CD14-positive monocyte (primary cell): ENCODE data around the gene SLC9A7. TPM values are rescaled to one million over a fixed set of nuclear protein-coding genes. Genes with fewer than 3 reads are reported as not detected.

Experiments used
- DNase-seq, 3 donors: peaks; one replicate each; pipeline ENCODE4 v3.0.0-alpha.2; 2011 to 2022
- H2AFZ ChIP-seq: 2 replicates; pipeline ENCODE4 v1.6.0; 2012; ENCODE audit warnings: mild to moderate bottlenecking, low read depth, low read length, inconsistent platforms; ENCODE audit not compliant: insufficient read depth, poor library complexity, severe bottlenecking
- H3K27ac ChIP-seq, 2 donors: 1 replicate in 1 of 2; 2 replicates in 1 of 2; pipeline ENCODE4 v1.5.1; 2012 to 2013; ENCODE audit warnings: low read length in 2 of 2, control low read depth in 1 of 2, inconsistent platforms in 1 of 2, low read depth in 1 of 2, mild to moderate bottlenecking in 1 of 2
- H3K27me3 ChIP-seq, 2 donors: one replicate each; pipeline versions ENCODE4 v1.6.0 to v1.6.1; 2011 to 2013; ENCODE audit warnings: low read length in 2 of 2; ENCODE audit not compliant: control insufficient read depth in 2 of 2, insufficient read depth in 2 of 2
- H3K36me3 ChIP-seq, 2 donors: replicated peaks in 1 of 2; 1 replicate in 1 of 2; 2 replicates in 1 of 2; pipeline versions ENCODE4 v1.5.1 to v1.6.1; 2012 to 2013; ENCODE audit warnings: low read length in 2 of 2, control low read depth in 1 of 2, inconsistent platforms in 1 of 2, mild to moderate bottlenecking in 1 of 2; ENCODE audit not compliant: insufficient read depth in 2 of 2, control insufficient read depth in 1 of 2
- H3K4me1 ChIP-seq, 2 donors: 1 replicate in 1 of 2; 2 replicates in 1 of 2; pipeline versions ENCODE4 v1.5.1 to v1.6.1; 2012 to 2013; ENCODE audit warnings: low read length in 2 of 2, control low read depth in 1 of 2, inconsistent platforms in 1 of 2, mild to moderate bottlenecking in 1 of 2, moderate library complexity in 1 of 2; ENCODE audit not compliant: insufficient read depth in 2 of 2, control insufficient read depth in 1 of 2
- H3K4me2 ChIP-seq: replicated peaks from 2 replicates; pipeline ENCODE3; 2012; ENCODE audit warnings: low read length, moderate library complexity, mild to moderate bottlenecking; ENCODE audit not compliant: poor library complexity, severe bottlenecking; ENCODE audit errors: extremely low read depth
- H3K4me3 ChIP-seq, 3 experiments: fragments of 200-600 bp in 1 of 3; sonication (generic) in 1 of 3; replicated peaks in 1 of 3; 1 replicate in 2 of 3; 2 replicates in 1 of 3; pipeline ENCODE4 v1.5.1; 2011 to 2013; ENCODE audit warnings: low read length in 3 of 3, mild to moderate bottlenecking in 3 of 3, control low read depth in 2 of 3, low read depth in 2 of 3, inconsistent platforms in 1 of 3, moderate library complexity in 1 of 3
- H3K79me2 ChIP-seq: 2 replicates; pipeline ENCODE4 v1.6.0; 2012; ENCODE audit warnings: mild to moderate bottlenecking, control low read depth, inconsistent platforms, low read length, moderate library complexity; ENCODE audit not compliant: insufficient read depth
- H3K9ac ChIP-seq: 2 replicates; pipeline ENCODE4 v1.6.0; 2017; ENCODE audit warnings: low read length, mild to moderate bottlenecking; ENCODE audit not compliant: insufficient read depth, poor library complexity, severe bottlenecking
- H3K9me3 ChIP-seq, 2 donors: replicated peaks in 1 of 2; 1 replicate in 1 of 2; 2 replicates in 1 of 2; pipeline versions ENCODE4 v1.5.1 to v1.6.1; 2012 to 2013; ENCODE audit warnings: low read length in 2 of 2, control low read depth in 1 of 2; ENCODE audit not compliant: control insufficient read depth in 1 of 2, insufficient read depth in 1 of 2
- H4K20me1 ChIP-seq: 2 replicates; pipeline ENCODE4 v1.6.0; 2012; ENCODE audit warnings: mild to moderate bottlenecking, low read length, control low read depth, moderate library complexity; ENCODE audit not compliant: insufficient read depth
- H3K27ac Mint-ChIP-seq, 7 donors: one replicate each; pipeline ENCODE4 v1.8.0; 2020; ENCODE audit warnings: mild to moderate bottlenecking in 7 of 7, mixed read lengths in 7 of 7, moderate library complexity in 6 of 7, inconsistent platforms in 2 of 7
- H3K27me3 Mint-ChIP-seq, 3 donors: one replicate each; pipeline ENCODE4 v1.8.0; 2021 to 2022; ENCODE audit warnings: low read depth in 3 of 3, mild to moderate bottlenecking in 3 of 3, mixed read lengths in 3 of 3, moderate library complexity in 3 of 3, inconsistent platforms in 1 of 3
- H3K36me3 Mint-ChIP-seq, 2 donors: one replicate each; pipeline ENCODE4 v1.8.0; 2020; ENCODE audit warnings: mixed read lengths in 2 of 2, inconsistent platforms in 1 of 2, mild to moderate bottlenecking in 1 of 2
- H3K4me1 Mint-ChIP-seq: one replicate; pipeline ENCODE4 v1.8.0; 2020; ENCODE audit warnings: mild to moderate bottlenecking, mixed read lengths
- H3K4me3 Mint-ChIP-seq, 2 donors: one replicate each; pipeline ENCODE4 v1.8.0; 2020; ENCODE audit warnings: mild to moderate bottlenecking in 2 of 2, mixed read lengths in 2 of 2, moderate library complexity in 1 of 2
- H3K9me3 Mint-ChIP-seq, 7 donors: one replicate each; pipeline ENCODE4 v1.8.0; 2020 to 2022; ENCODE audit warnings: mixed read lengths in 7 of 7, mild to moderate bottlenecking in 6 of 7, moderate library complexity in 6 of 7, inconsistent platforms in 2 of 7
- WGBS: methylation state at CpG from one replicate; pipeline ENCODE4 v1.1.5; 2013; ENCODE audit warnings: missing lambda C conversion rate; ENCODE audit not compliant: insufficient coverage; 5-methylcytosine and 5-hydroxymethylcytosine counted together
- intact Hi-C, 2 donors: fragments of 100-400 bp; cut with micrococcal nuclease; formaldehyde crosslinking; loops; one replicate each; pipeline versions ENCODE4 v1.15.0 to v1.15.1; 2023
- polyA plus RNA-seq, 3 donors: library from polyadenylated mRNA; depleted of rRNA in 1 of 3; unstranded in 2 of 3; stranded (reverse) in 1 of 3; fragments of 300-500 nt in 2 of 3; fragments of >200 nt in 1 of 3; fragmentation: Illumina TruSeq in 2 of 3; gene quantifications; 1 replicate in 2 of 3; 2 replicates in 1 of 3; pipeline ENCODE4 v1.2.3, GENCODE V29; 2012 to 2021
- TF ChIP-seq, protein P1 (sequence below): fragments of 200-600 bp; IDR thresholded peaks from one replicate; pipeline ENCODE4 v1.8.0; 2022; ENCODE audit warnings: antibody characterized with exemption, mild to moderate bottlenecking

The SLC9A7 gene
- polyA plus RNA-seq, 3 donors = 0.73 to 2.0 (median 1.0) TPM

DNA sequence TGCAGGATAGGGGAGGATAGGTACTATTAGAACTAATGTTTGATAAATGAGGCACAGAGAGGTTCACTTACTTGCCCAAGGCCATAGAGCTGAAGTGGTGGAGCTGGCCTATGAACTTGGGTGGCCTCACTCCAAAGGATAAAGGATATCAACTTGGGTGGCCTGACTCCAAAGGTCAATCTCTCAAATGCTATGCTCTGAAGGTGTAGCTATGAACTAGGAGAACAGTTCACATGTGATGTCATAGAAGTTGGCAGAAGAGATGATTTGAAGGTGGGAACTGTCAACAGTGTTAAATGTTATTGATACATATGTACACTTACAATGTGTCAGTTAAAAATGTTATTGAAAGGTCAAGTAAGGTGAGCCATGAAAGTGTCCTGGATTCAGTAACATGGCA, 191.5 kb downstream of the SLC9A7 start:
- DNase-seq = no peak
- H3K27me3 Mint-ChIP-seq = peaks cover 0 to 8% (median 1%) of the 10 kb centered on the region in 3 donors
- peaks cover 0 to 2% of the 10 kb centered on the region in 2 donors for H3K36me3 Mint-ChIP-seq
- TF ChIP-seq, protein P1, sequence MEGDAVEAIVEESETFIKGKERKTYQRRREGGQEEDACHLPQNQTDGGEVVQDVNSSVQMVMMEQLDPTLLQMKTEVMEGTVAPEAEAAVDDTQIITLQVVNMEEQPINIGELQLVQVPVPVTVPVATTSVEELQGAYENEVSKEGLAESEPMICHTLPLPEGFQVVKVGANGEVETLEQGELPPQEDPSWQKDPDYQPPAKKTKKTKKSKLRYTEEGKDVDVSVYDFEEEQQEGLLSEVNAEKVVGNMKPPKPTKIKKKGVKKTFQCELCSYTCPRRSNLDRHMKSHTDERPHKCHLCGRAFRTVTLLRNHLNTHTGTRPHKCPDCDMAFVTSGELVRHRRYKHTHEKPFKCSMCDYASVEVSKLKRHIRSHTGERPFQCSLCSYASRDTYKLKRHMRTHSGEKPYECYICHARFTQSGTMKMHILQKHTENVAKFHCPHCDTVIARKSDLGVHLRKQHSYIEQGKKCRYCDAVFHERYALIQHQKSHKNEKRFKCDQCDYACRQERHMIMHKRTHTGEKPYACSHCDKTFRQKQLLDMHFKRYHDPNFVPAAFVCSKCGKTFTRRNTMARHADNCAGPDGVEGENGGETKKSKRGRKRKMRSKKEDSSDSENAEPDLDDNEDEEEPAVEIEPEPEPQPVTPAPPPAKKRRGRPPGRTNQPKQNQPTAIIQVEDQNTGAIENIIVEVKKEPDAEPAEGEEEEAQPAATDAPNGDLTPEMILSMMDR = no peak
- Histone ChIP-seq H3K27me3 (no peaks in the 10 kb centered on the region), H3K27ac (no peak overlapping the region), H3K79me2 (no peaks in the 10 kb centered on the region), H4K20me1 (no peaks in the 10 kb centered on the region), H2AFZ (no peak overlapping the region), H3K9me3 (no peaks in the 10 kb centered on the region), H3K4me2 (no peak overlapping the region), H3K9ac (no peak overlapping the region), H3K4me1 (peaks cover 8 to 11% of the 10 kb centered on the region in 2 donors), H3K4me3 (no peak overlapping the region), H3K36me3 (no peaks in the 10 kb centered on the region)
- intact Hi-C loops = no loop called here
- H3K27ac Mint-ChIP-seq = no peak overlapping the region
- no peak overlapping the region for H3K4me3 Mint-ChIP-seq
- peaks cover 12% of the 10 kb centered on the region for H3K4me1 Mint-ChIP-seq
- H3K9me3 Mint-ChIP-seq = peaks cover 0 to under 1% (median 0%) of the 10 kb centered on the region in 7 donors

DNA sequence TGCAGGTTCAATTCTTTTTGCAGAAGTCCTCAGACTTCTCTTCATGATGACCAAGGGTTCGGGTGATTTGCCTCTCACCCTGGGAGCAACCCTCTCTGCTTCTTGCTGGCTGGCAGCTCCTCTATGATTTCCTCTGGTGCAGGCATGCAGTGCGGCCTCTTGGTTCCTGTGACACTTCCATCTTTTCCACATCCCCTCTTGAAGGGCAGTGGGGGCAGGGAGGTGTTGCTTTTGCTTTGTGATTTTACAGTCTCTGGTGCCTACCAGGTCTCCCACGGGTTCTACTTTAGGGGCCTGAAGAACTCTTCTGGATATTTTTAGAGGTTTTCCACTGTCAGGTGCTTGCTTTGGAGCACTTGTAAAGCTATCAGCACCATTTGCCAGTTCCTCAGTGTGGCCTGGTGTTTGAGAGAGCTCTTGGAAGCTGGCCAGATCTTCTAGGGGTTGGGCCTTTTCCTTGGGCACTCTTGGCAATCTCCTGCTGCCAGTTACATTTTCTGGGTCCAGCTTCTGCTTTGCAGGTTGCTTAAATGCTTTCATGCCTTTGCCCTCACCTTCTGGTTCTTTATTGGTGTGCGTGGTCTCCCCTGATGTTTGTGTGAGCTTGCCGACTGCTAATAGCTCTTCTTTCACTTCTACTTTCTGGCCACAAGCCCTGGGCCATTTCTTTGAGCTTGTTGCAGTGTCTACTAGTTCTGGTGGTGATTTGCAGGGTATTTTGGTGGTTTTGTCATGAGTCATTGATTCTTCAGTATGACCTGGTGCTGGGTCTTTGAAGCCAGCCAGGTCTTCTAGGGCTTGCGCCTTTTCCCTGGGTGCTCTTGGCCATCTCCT, 196.9 kb downstream of the SLC9A7 start:
- TF ChIP-seq, protein P1 = no peak
- intact Hi-C loops = no loop called here
- DNase-seq = peak in 2 of 3 donors; percentile 27 to 63

More for the DNA sequence above, 196.9 kb downstream of the SLC9A7 start:
- Histone ChIP-seq H3K4me1 (peaks cover 15 to 22% of the 10 kb centered on the region in 2 donors), H3K9ac (no peak overlapping the region), H3K36me3 (no peaks in the 10 kb centered on the region), H3K27ac (peak overlapping the region; percentile 46 to 65), H3K4me2 (peak overlapping the region; percentile 27), H3K9me3 (no peaks in the 10 kb centered on the region), H2AFZ (peak overlapping the region; percentile 56), H4K20me1 (no peaks in the 10 kb centered on the region), H3K27me3 (no peaks in the 10 kb centered on the region), H3K79me2 (no peaks in the 10 kb centered on the region), H3K4me3 (peak overlapping the region in 1 of 3 experiments; percentile 43)
- peak overlapping the region; percentile 43 to 90 (median 61) for H3K27ac Mint-ChIP-seq
- H3K36me3 Mint-ChIP-seq = peaks cover 0 to 2% of the 10 kb centered on the region in 2 donors
- H3K4me3 Mint-ChIP-seq = peak overlapping the region; percentile 44 to 70
- H3K4me1 Mint-ChIP-seq = peaks cover 17% of the 10 kb centered on the region
- H3K27me3 Mint-ChIP-seq = peaks cover 0 to 12% (median 1%) of the 10 kb centered on the region in 3 donors
- no peaks in the 10 kb centered on the region for H3K9me3 Mint-ChIP-seq
- 0% methylated on average over 1 of the region's 6 CpGs for WGBS
